DND-41 (cell line): ENCODE results near the gene FAM50B.

Source experiments
- EZH2 ChIP-seq: IDR thresholded peaks from 3 replicates; pipeline ENCODE4 v1.6.1; 2012; ENCODE audit warnings: borderline replicate concordance, low read depth, mild to moderate bottlenecking, moderate library complexity, low read length, inconsistent platforms; ENCODE audit not compliant: severe bottlenecking
- TF ChIP-seq, protein P1 (sequence below): IDR thresholded peaks from 2 replicates; pipeline ENCODE4 v1.5.1; 2012; ENCODE audit warnings: borderline replicate concordance, low read length, moderate library complexity, mild to moderate bottlenecking; ENCODE audit not compliant: poor library complexity, severe bottlenecking; ENCODE audit errors: extremely low read depth

DNA sequence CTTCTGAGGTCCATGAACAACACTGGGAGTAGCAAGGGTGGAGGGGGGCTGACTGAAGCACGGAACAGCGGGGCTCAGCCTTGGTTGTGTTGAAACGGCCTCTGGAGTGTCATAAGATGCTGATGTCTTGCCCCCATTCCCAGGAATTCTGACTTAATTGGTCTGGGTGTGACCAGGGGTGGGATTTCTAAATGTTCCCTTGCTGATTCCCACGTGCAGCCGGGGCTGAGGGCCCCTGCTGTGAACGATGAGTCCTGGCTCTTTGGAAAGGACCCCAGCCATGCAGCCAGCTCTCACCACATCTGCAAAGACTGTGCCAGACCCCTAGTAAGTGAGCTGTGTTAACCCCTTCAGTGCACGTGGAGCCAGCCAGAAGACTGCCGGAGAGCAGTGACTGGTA, 28.6 kb upstream of the FAM50B start:
- TF ChIP-seq, protein P1, sequence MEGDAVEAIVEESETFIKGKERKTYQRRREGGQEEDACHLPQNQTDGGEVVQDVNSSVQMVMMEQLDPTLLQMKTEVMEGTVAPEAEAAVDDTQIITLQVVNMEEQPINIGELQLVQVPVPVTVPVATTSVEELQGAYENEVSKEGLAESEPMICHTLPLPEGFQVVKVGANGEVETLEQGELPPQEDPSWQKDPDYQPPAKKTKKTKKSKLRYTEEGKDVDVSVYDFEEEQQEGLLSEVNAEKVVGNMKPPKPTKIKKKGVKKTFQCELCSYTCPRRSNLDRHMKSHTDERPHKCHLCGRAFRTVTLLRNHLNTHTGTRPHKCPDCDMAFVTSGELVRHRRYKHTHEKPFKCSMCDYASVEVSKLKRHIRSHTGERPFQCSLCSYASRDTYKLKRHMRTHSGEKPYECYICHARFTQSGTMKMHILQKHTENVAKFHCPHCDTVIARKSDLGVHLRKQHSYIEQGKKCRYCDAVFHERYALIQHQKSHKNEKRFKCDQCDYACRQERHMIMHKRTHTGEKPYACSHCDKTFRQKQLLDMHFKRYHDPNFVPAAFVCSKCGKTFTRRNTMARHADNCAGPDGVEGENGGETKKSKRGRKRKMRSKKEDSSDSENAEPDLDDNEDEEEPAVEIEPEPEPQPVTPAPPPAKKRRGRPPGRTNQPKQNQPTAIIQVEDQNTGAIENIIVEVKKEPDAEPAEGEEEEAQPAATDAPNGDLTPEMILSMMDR, result no peak
- TF ChIP-seq EZH2, result no peak
